ENCODE measurements around the gene GSK3B. TPM values are rescaled to one million over a fixed set of nuclear protein-coding genes. Genes with fewer than 3 reads are reported as not detected.
A peak's percentile ranks its signal among the peaks of the same experiment; 100 is the strongest.

The GSK3B gene

DNA sequence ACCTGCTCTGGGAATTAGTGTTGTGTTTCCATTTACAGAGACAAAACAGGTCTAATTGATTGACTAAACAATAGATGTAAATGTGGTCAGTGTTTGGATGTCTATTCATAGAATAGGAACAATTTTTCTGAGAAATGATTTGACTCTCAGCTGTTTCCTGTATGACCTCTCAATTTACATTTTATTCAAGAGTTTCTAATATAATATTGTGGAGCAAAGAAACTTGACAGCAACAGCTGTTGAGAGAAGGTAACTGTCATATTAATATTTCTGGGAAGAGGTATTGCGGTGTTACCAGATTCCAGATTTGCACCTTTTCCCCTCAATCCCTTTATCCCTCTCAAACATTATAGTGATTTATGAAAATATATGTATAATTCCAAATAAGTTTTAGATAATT lies 316.1 kb downstream of the GSK3B start:
- no peak overlapping the region for H2BK5ac ChIP-seq (ENCODE audit: low read length)
- no peaks in the 10 kb centered on the region for H3K79me2 ChIP-seq (ENCODE audit: control insufficient read depth, insufficient read depth, low read length)
- H3K79me1 ChIP-seq (ENCODE audit: low read length), result no peaks in the 10 kb centered on the region
- H3K56ac ChIP-seq (ENCODE audit: low read length), result no peak overlapping the region
- no peak overlapping the region for H3K9ac ChIP-seq (ENCODE audit: low read length)
- WGBS (ENCODE audit: extremely low coverage, insufficient coverage, low lambda C conversion rate), result no CpG with 5 or more reads among the region's 1 CpG
- DNase-seq, result no peak
- no peaks in the 10 kb centered on the region for H3K27me3 ChIP-seq (ENCODE audit: insufficient read depth, low read length, poor library complexity)
- H3K4ac ChIP-seq (ENCODE audit: low read depth, low read length), result no peak overlapping the region
- H3K27ac ChIP-seq (ENCODE audit: low read depth, low read length), result no peak overlapping the region
- H3K23ac ChIP-seq (ENCODE audit: low read length), result no peak overlapping the region
- no peaks in the 10 kb centered on the region for H3K4me1 ChIP-seq (ENCODE audit: control insufficient read depth, low read depth, low read length)
- no peak overlapping the region for H3K4me2 ChIP-seq (ENCODE audit: low read length)
- H4K5ac ChIP-seq (ENCODE audit: low read length), result no peak overlapping the region
- no peak overlapping the region for H2BK120ac ChIP-seq (ENCODE audit: low read depth, low read length)
- H2BK15ac ChIP-seq (replicated peaks; ENCODE audit: low read depth), result no peak overlapping the region
- H3K18ac ChIP-seq (ENCODE audit: low read length), result no peak overlapping the region
- H4K8ac ChIP-seq (ENCODE audit: low read depth, low read length), result no peak overlapping the region
- no peaks in the 10 kb centered on the region for H3K36me3 ChIP-seq (ENCODE audit: control insufficient read depth, insufficient read depth, low read length)
- no peak overlapping the region for H3K4me3 ChIP-seq (ENCODE audit: low read length)
- H2AK5ac ChIP-seq (ENCODE audit: low read length), result no peak overlapping the region

DNA sequence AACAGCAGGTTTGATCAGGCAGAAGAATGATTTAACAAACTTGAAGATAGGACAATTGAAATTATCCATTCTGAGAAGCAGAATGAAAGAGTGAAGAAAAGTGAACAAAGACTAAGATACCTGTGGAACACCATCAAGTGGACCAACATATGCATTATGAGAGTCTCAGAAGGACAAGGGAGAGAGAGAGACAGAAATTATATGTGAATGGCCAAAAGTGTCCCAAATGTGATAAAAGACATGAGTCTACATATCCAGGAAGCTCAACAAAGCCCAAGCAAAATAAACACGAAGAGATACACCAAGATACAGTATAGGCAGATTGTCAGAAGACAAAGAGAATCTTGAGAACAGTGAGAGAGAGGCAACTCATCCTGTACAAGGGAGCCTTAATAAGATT lies 317.9 kb downstream of the GSK3B start:
- Histone ChIP-seq H3K36me3 (ENCODE audit: control insufficient read depth, insufficient read depth, low read length) (no peaks in the 10 kb centered on the region), H3K79me2 (ENCODE audit: control insufficient read depth, insufficient read depth, low read length) (no peaks in the 10 kb centered on the region), H3K4me2 (ENCODE audit: low read length) (no peak overlapping the region), H4K5ac (ENCODE audit: low read length) (no peak overlapping the region), H2AK5ac (ENCODE audit: low read length) (no peak overlapping the region), H2BK120ac (ENCODE audit: low read depth, low read length) (no peak overlapping the region), H3K18ac (ENCODE audit: low read length) (no peak overlapping the region), H3K79me1 (ENCODE audit: low read length) (no peaks in the 10 kb centered on the region), H3K4ac (ENCODE audit: low read depth, low read length) (no peak overlapping the region), H3K9ac (ENCODE audit: low read length) (no peak overlapping the region), H2BK5ac (ENCODE audit: low read length) (no peak overlapping the region), H3K4me3 (ENCODE audit: low read length) (no peak overlapping the region), H3K4me1 (ENCODE audit: control insufficient read depth, low read depth, low read length) (no peaks in the 10 kb centered on the region), H2BK15ac (replicated peaks; ENCODE audit: low read depth) (no peak overlapping the region), H3K23ac (ENCODE audit: low read length) (no peak overlapping the region), H3K27me3 (ENCODE audit: insufficient read depth, low read length, poor library complexity) (no peaks in the 10 kb centered on the region), H3K56ac (ENCODE audit: low read length) (no peak overlapping the region), H4K8ac (ENCODE audit: low read depth, low read length) (no peak overlapping the region), H3K27ac (ENCODE audit: low read depth, low read length) (no peak overlapping the region)
- no peak for DNase-seq
- no CpG with 5 or more reads among the region's 1 CpG for WGBS (ENCODE audit: extremely low coverage, insufficient coverage, low lambda C conversion rate)

DNA sequence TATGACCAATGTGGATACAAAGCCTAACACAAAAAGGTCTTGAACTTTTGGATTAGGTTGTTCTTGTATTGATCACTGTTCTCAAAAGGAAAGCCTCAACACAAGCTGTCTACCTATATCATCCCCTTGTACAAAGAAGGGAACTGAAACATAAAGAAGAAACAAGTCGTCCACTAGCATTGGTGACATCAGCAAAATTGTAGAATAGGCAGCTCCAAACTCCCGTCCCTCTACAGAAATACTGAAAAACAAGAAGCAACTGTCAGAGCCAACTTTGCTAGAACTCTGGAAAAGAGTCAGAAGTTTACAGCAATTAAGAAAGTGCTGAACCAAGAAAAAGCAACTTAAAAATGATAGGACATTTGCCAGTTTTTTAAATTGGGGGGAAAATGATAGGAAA lies 319.8 kb downstream of the GSK3B start:
- H3K56ac ChIP-seq (ENCODE audit: low read length), result peak overlapping the region; percentile 10
- no peak overlapping the region for H3K9ac ChIP-seq (ENCODE audit: low read length)
- no peaks in the 10 kb centered on the region for H3K27me3 ChIP-seq (ENCODE audit: insufficient read depth, low read length, poor library complexity)
- H3K4me3 ChIP-seq (ENCODE audit: low read length), result no peak overlapping the region
- no peak overlapping the region for H2BK15ac ChIP-seq (replicated peaks; ENCODE audit: low read depth)
- no peaks in the 10 kb centered on the region for H3K79me1 ChIP-seq (ENCODE audit: low read length)
- no peak overlapping the region for H3K27ac ChIP-seq (ENCODE audit: low read depth, low read length)
- H2BK5ac ChIP-seq (ENCODE audit: low read length), result no peak overlapping the region
- H3K4ac ChIP-seq (ENCODE audit: low read depth, low read length), result no peak overlapping the region
- no peaks in the 10 kb centered on the region for H3K4me1 ChIP-seq (ENCODE audit: control insufficient read depth, low read depth, low read length)
- H4K5ac ChIP-seq (ENCODE audit: low read length), result no peak overlapping the region
- no peak overlapping the region for H3K23ac ChIP-seq (ENCODE audit: low read length)
- no peak for DNase-seq
- no peak overlapping the region for H3K4me2 ChIP-seq (ENCODE audit: low read length)
- no peaks in the 10 kb centered on the region for H3K36me3 ChIP-seq (ENCODE audit: control insufficient read depth, insufficient read depth, low read length)
- no peak overlapping the region for H4K8ac ChIP-seq (ENCODE audit: low read depth, low read length)
- no CpG with 5 or more reads among the region's 2 CpGs for WGBS (ENCODE audit: extremely low coverage, insufficient coverage, low lambda C conversion rate)
- H3K79me2 ChIP-seq (ENCODE audit: control insufficient read depth, insufficient read depth, low read length), result no peaks in the 10 kb centered on the region
- H2BK120ac ChIP-seq (ENCODE audit: low read depth, low read length), result no peak overlapping the region
- no peak overlapping the region for H3K18ac ChIP-seq (ENCODE audit: low read length)
- H2AK5ac ChIP-seq (ENCODE audit: low read length), result no peak overlapping the region

Small RNA genes lying within 50 kb of the gene (small RNA-seq; reads per million reads assigned to genes)
- gene RN7SL397P (ENCODE audit: insufficient read depth), result not detected
- gene RN7SL762P (ENCODE audit: insufficient read depth), result not detected
